GM19372 (cell line): ENCODE results near the gene TRAF3IP1.
"Not testable (repeated sequence)": the region's sequence is repeated elsewhere in the genome, so short reads cannot be mapped to it uniquely, and the experiment has no call there.

Source experiments
- ATAC-seq: cut with Tn5 transposase; IDR thresholded peaks from one replicate; pipeline ENCODE4 v1.9.1; 2021; ENCODE audit warnings: mild to moderate bottlenecking, low read depth, moderate library complexity; ENCODE audit not compliant: unreplicated experiment

TRAF3IP1 gene

GRCh38 chr2:238441262-238442114, 121.2 kb downstream of the TRAF3IP1 start:
- ATAC-seq = no peak

- ATAC-seq = not testable (repeated sequence)
These were observed 121.9 kb downstream of the TRAF3IP1 start for GRCh38 chr2:238442257-238442656.

GRCh38 chr2:238444242-238444641, 123.9 kb downstream of the TRAF3IP1 start:
- ATAC-seq = no peak

DNA sequence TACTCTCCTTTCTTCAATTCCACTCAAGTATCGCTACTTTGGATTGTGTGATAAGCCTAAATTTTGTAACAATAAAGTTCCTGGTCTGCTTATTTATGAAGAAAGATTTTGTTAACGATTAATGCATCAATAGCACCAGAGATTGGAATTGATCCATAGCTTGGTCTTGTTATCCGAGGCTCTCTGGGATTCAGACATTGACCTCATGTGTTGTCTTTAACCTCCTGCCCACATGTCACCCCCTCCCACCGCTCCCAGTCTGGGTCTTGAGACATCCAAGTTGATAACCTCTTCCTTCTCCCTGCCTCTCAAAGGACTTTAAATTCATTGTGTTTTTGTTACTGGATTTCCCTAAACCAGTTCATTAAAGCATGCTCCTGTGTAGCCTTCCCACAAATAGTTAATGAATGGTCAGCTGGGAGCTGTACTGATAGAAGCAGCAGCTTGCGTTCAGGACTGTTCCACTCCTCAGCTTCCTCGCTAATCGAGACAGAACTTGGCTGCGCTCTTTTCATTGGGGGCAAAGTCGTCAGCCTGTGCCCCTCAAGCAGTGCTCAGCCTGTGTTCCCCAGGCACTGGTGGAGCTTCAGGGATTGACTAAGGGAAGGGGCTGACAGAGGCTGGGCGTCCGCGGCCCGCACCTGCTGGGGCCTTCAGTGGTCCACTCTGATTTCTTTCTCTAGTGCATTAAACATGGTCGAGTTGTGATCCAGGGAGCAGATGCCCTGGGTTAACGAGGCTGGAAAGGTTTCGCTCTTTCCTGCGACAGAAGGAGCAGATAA, 125.3 kb downstream of the TRAF3IP1 start:
- ATAC-seq = no peak

DNA sequence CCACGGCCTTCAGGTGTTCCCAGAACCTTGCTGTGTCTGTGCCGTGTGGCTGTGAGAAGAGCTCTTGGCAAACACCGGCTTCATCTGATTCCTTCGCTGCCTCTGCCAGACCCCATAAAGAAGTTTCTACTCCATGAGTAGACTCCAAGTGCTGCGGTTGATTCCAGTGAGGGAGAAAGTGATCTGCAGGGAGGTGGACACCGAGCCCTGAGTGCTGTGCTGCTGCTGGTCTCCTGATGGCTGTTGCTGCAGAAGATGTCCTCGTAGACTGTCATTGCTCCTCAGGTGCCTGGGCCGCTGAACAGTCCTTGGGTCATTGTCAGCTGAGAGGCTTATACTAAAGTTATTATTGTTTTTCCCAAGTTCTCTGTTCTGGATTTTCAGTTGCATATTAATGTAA, 126.1 kb downstream of the TRAF3IP1 start:
- no peak for ATAC-seq

DNA sequence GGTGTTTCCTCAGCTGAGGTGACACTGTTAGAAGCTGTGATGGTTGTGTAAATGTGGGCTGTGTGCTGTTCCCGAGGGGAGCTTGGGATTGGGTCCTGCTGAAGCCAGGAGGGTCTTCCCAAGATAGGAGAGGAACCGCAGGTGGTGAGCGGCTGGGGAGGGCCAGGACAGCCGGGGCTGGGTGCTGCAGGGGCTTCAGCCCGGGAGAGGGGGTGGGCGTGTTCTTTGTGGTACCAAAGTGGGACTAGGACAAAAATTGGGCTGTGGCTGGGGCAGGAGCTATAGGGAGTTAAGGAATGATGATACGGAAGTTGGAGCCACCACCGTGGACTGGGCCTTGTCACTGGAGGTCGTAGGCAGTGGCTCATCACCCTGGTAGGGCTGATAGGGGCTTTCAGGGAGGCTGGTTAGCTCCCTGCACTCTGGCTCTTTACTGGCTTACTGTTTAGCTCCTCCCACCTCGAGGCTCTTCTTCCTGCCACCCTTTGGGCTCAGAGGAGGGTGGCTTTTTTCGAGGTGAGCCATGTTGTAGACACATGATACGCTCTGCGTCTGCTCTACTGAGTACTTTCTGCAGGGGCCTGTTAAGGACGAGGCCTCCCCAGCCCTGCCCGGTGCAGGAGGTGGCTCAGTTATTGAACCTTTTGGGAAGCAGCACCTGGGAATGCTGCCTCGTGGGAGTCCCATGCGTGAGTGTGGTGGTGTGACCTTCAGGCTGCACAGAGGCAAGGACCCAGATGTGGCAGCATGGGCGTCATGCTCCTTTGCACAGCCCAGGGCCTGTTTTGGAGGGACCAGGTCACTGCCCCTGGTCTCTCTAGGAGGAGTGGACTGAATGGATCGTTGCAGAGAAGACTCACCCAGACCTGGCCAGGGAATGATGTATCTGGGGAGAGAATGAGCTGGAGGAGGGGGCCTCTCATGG, 128.0 kb downstream of the TRAF3IP1 start:
- ATAC-seq = no peak

DNA sequence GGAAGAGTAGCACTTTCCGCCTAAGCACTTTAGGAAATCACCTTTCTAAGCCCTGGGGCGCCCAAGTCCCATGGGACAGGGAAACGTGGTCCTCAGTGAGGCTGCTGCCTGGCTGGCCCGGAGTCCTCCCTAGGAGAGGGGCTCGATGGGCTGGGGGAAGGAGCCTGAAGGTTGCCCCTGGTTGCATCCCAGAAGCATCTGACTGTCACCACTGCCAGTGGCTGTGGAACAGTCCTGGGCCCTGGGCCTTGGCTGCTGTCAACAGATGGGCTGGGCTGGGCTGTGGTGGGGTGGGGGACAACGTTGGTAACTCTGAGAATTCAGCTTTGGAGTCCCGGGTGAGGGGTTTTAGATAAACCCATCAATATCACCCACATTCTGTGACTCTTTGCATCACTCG, 128.9 kb downstream of the TRAF3IP1 start:
- ATAC-seq = no peak

DNA sequence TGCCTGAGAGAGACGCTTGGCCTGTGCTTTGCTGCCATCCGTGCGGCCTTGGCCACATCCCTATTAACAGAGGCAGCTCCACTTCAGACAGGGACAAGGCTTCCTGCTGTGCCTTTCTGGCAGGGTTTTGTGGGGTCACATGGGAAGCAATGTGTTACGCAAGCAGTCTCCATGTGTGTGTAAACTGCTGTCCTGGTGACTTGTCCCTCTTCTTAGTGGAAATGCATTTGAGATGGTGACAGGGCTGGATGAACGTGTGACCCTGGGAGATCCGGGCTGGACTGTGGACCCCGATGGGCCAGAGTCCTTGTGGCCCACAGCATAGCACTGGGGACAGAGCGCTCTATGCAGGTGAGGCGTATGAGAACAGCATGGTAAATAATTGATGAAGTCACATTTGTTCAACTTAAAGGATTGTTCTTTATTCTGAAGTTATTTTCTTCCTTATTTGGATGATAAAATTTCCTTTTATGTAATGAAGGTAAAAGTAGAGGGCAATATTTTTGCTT, 129.6 kb downstream of the TRAF3IP1 start:
- no peak for ATAC-seq

DNA sequence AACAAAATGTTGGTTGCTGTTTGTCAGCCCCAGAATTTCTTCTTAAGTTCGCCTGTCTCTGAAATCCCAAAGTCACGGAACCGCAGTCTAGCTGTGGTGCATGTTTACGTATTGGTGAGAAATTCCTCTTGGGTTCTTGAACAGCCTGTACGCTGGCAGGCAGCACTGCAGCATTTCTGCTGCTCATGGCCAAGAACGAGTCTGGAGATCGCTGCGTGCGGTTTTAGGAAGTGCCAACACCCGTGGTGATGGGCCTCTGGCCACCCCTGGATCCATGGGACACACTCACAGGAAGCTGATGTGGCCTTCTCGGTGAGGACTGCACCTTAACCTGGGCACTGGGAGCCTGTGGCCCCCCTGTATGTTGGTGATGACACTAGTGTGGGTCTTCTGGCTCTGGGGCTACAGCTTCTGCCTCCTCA, 130.1 kb downstream of the TRAF3IP1 start:
- no peak for ATAC-seq
